ENCODE data around the gene OGA.
A peak's percentile ranks its signal among the peaks of the same experiment; 100 is the strongest.
"Not testable (repeated sequence)": the region's sequence is repeated elsewhere in the genome, so short reads cannot be mapped to it uniquely, and the experiment has no call there.

Gene OGA

GRCh38 chr10:101797403-101798059 is 20.7 kb downstream of the OGA start:
- DNase-seq, result no peak

DNA sequence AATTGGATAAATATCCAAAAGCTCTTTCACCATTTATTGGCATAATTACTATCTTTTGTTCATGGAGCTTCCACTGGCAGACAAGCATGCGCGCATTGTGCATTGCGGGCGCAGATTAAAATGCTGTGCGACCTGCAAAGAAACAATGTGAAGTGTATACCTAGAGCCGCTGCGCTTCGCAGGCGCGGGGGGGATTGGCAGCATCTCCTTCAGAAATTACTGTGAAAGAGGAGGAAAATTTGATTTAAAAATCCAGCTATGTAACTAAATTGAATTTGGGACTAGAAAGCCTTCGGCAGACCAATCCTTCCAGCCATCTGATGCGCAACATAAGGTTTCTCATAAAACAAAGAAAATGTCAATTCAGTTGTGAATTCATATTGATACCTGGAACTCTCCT is 24.7 kb downstream of the OGA start:
- DNase-seq, result no peak

- no peak for DNase-seq
Measured at GRCh38 chr10:101789686-101790085, 28.6 kb downstream of the OGA start.

- not testable (repeated sequence) for DNase-seq
Measured at GRCh38 chr10:101789231-101789630, 29.0 kb downstream of the OGA start.

DNA sequence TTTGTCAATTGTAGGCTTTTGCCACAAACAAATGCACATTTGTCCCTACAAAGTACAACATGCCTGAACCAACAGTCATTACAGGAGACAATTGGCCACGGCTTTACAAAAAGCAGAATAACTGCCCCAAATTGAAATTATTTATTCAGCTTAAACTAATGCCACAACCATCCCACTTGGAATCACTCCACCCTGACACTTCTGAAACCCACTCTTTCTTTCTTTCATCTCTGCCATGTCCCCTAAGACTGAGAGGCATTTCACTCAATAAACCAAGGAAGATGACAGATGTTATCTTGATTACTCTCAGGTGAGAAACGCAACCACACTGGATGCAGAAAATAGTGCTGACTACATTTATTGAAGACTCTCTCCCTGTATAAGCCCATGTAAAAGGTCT is 32.4 kb downstream of the OGA start:
- no peak for DNase-seq

DNA sequence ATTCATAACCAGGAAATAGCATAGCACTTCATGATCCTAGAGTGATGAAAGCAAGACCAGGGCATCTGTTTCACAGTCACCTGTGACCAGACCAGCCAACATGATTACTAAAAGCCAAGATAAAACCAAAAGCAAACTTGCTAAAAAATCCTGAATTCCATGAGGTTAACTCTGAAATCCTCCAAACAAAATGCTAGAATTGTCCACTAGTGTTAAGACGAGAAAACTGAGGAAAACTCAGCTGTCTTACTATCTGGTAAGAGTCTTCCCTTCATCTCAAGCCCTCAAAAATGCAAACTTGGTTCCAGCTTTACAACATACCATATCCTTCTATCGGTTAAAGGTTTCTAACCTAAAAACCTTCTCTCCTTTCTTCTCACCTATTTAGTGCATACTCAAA is 33.7 kb downstream of the OGA start:
- DNase-seq, result no peak

DNA sequence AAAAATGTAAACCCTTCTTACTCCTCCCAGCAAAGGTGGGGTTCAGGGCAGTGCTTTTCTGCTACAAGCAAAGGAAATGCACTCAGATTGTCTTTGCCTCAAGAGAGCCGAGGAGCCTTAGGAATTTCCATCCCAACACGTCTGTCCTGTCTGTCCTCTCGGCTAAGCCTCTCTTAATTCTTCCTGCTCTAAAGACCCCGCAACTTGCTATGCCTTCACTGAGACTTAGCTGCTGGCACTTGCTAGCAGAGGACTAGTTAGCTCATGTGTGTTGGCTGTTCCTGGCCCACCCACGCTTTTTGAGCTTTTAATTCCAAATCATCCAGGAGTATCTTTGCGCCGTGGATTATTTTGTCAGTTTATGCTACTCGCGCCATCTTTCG is 34.5 kb downstream of the OGA start:
- DNase-seq, result no peak

DNA sequence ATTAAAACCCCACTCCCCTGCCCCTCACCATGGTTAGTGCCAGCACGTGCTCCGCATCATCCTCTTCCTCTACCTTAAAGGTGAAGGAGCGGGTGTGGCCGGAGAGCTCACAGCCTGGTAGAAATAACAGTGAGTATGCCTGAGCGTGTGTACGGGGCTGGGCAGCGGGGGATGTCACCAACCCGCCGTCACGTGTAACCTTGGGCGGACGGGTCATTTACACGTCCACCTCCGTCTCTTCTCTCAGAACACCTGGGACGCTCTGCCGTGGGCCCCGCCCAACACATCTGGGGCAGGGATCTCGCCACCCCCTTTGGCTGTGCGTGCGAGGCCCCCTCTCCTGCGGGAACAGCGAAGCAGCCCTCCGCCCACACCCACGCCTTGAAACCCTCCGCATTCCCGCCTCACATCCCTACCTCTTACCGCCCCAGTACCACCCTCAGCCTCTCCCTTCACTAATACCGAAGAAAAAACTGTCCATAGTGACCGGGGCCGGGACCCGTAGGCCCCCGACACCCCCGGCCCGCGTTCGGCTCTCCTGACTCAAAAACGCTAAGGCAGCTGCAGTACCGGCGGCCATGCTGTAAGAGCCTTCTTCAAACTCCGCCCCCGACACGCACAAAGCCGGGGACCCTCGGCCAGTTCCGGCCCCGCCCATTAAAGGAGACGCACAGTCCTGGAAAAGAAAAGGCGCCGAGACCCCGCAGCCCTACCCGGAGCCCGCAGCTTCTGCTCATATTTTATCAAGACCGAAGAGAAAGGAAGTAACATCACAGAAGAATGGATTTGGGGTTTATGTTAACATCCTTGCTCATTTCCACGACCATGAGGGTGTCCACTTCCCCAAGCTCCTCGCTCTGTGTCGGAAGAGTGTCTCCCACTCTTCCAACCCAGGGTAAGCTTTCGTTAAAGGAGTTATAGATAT is 35.2 kb downstream of the OGA start, which contains the start of gene NPM3:
TSS of gene NPM3 (minus strand) at position 636 of the 925 bp plus-strand sequence. CDS start at position 580, 56 bp downstream.
- DNase-seq, result peak; percentile 80

GRCh38 chr10:101781984-101782810 is 36.0 kb downstream of the OGA start:
- DNase-seq, result no peak

GRCh38 chr10:101781655-101781983 is 36.6 kb downstream of the OGA start:
- no peak for DNase-seq

- DNase-seq, result peak; percentile 77
Measured at GRCh38 chr10:101780818-101781654, 37.2 kb downstream of the OGA start.

DNA sequence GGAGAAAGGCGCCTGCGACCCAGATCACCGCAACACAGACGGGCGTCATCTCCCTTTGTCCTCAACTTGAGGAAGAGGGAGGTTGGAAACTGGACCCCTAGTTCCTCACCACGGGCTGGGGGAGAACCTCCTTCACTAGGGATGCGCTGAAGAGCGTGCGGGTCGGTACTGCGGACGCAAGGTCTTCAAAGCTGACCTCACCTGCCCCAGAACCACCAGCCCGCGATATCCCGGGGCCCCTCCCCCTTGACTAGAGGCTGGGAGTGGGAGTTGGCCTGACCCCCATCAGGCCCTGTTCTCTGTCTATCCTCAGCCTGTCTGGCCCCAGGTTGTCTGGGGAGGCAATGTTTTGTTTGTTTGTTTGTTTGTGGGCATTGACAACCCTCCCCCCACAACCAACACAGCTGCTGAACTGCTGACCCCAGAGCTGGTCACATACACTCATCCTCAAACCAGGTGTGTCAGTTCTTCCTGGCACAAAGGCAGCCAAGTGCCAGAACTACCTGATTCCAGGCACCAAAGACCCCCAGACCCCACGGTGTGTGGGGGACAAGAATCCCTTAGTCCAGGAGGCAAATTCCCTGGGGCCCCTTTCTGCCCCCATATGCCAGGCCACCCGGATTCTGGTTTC is 37.9 kb downstream of the OGA start:
- DNase-seq, result no peak

- peak; percentile 80 for DNase-seq
Measured at GRCh38 chr10:101779544-101780186, 38.6 kb downstream of the OGA start.

DNA sequence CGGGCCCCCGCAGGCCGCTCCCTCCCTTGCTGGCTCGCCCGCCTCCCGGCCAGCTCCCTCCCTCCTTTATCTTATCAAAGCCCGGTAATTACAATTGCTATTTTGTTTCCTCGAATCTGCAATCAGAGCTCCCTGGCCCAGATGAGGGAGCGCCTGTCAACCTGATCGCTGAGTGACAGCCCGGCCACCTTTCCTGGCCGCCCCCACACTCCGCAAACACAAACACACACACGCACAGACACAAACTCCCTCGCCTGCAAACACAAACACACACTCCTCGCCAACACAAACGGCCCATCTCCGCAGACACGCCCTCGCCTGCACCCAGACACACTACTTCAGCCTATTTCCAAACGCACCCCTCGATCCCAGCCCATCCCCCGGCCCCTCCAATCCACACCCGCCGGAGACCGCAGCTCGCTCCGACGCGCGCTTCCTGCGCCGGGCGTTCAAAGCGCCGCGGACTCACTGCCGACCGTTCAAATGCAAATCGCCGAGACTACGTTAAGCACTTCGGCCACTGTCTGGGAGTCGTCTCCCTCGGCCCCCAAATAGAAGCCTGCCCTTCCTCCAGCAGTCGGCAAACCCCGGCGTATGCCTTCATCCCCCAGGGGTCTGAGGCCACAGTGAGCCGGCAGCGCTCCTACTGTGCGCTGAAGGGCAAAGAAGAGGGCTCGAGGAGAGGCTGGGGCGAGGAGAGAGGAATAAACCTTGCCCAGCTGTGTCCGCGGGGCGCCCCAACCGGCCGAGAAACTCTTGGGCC is 39.3 kb downstream of the OGA start:
- peak; percentile 13 for DNase-seq

DNA sequence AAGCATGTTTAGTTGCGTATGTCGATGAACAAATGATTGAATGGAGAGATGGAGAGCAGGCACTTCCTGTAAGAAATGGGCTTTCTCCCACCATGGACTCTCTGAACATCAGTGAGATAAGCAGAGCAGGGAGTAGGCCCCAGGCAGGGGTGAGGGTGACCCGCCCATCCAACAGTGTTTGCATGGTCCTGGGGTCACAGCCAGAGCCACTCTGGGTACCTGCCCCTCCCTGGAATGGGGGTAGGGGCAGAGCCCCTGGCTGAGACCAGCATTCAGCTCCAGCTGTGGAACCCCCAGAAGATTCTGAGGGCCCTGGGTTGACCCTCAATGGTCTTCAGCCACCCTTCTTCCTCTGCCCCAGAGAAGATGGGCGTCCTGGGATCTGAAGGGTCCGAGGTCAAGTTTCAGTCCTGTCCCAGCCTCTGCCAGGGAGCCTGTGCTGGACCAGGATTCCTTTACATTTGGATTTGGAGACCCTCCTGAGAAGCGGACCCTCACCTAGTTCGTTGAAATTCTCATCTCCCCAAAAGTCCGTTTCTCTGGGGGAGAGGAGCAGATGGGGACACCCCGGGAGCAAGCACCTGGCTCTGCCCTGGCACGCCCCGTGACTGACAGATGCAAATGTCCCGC is 40.0 kb downstream of the OGA start:
- DNase-seq, result no peak

DNA sequence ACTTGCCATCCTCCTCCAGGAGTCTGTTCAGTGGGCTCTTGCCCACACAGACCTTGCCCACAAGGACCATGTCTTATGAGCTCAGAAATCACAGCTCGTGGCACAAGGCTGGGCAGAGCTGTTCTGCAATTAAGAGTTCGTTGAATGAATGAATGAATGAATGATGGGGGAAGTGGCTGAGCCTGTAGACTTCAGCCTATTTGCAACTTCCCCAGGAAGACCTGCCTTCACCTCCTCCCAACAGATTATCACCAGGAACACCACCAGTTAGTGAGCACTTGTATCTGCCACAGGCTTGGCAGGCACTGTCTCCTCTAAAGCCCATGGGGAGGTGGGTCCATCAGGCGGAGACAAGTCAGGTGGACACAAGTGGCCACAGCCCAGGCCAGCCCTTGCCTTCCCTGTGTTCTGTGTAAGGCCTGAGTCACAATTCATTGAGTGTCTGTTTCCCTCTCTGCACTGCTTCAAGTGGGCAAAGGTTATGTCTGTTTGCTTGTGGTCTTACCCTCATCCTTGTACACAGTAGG is 40.6 kb downstream of the OGA start:
- no peak for DNase-seq

GRCh38 chr10:101776161-101776817 is 42.0 kb downstream of the OGA start:
- DNase-seq, result no peak

GRCh38 chr10:101775273-101776160 is 42.7 kb downstream of the OGA start, which contains the start of gene FGF8:
FGF8 (minus strand) TSS chr10:101776114; CDS start chr10:101775900, 214 bp downstream.
- DNase-seq, result no peak
